ENCODE data around the gene SOWAHA. TPM values are rescaled to one million over a fixed set of nuclear protein-coding genes. Genes with fewer than 3 reads are reported as not detected.

Gene SOWAHA
- total RNA-seq, 1 experiment from 2014 or later = not detected

DNA sequence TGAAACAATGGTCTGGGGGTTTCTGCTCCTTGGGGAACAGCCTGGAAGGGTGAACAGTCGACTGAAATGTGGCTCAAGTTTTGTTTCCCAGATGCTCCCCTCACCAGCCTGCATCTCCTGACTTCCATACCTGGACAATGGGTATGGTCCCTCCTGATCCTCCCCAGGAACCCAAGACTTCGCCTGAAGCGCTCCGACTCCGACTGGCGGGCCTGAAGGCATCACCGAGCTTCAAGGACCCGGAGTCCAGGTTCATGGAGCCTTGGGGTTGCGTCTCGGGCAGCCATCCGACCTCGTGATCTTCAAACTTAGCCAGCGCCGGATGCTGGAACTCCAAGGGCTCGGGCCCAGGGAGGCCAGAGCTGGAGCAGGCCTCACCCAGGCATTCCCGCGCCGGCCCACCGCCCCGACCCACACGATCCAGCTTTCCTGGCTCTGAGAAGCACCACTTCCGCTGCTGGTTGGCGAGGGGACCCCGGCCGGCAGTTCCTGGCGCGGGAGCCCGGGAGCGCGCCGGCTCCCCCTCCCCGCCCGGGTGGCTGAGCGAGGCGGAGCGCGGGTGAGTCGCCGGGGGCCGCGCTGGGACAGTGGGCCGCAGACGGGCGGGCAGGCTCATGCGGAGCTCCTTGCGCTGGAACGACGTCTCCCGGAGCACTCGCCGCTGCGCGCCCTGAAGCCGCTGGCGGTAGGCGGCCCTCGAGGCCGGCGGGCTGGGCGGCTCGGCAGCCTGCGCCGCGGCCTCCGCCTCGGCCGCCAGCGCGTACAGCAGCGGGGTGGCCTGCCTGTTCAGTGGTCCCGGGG is 12.1 kb downstream of the SOWAHA start:
- DNase-seq (ENCODE audit: low read depth) = no peak

DNA sequence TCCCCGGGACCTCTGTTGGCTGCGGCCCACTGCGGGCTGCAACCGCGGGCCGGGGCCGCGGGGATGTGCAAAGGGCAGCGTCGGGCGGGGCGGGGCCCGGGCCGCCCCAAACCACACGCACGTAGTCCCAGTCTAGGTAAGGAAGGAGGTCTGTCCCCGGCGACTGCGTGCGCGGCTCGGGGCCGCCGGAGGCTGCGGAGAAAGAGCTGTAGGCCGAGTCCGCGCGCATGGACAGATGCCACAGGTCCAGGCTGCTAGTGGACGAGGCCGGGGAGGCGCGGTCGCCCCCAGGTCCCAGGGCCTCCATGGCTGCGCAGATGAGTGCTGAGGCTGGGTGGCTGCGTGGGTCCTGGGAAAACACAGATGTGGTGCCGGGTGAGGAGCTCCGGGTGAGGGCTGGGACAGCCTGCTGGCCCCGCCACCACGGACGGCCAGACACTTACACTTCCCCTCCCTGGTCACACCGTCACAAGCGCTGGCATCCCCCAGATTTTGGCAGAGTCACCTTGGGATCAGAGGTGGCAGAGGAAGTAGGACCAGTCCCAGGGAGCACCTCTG is 12.8 kb downstream of the SOWAHA start:
- DNase-seq (ENCODE audit: low read depth) = no peak

DNA sequence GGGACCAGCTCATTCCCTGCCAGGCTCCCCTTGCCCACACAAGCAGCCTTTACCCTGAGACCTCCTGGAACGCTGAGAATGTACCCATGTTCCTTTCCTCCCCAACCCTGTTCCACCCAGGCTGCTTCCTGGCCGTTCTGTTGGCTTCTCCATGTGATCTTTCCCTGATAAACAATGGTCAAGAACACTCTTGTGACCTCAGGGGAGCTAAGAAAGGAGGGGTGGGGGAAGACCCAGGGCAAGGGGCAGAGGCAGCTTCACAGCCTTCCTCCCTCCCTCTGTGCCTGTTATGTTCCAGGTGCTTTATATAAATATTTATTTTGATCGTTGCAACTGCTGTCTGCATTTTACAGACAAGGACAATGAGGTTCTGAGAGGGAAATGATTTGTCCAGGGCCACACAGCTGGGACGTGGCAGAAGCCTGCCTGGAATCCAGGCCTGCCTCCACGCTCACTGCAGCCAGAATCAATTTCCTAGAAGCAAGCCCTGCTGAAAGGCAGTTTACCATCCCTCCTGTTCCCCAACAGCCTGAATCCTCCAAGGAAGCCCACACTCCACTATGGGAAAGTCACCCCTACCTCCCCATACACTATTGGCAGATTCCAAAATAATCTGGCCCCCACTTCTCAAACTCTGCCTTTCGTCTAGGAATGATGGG is 13.5 kb downstream of the SOWAHA start:
- no peak for DNase-seq (ENCODE audit: low read depth)

DNA sequence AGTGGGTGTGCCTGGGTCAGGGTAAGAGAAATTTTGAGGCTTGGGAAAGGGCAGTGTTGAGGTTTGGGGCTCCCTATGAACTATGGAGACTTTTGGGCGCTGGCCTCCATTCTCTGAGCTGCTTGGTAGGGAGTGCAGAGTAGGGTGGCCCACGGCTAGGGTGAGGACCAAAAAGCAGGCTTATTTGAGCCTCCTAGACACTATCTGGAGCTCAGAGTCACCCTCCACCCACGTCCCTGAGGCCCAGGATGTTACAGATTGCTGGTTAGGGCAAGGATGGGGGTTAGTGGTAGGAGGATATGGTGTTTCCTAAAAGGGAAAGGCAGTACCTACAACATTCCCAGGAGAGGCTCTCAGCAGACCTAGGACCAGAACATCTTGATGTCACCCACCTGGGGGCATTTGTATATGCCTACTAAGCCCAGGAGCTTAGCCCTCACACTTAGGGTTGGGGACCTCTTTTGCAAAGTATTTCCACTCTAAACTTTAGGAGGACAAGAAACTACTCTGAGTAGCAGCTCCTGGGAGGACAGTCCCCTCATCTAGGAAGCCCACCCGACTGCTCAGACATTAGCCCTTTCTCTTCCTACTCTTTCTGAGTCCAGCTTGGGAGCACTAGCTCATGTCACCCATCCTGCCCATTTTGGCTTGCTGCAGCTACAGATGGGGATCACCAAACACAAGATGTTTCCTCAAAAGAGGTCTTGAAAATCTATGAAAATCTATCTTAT is 15.0 kb downstream of the SOWAHA start:
- DNase-seq (ENCODE audit: low read depth) = no peak

DNA sequence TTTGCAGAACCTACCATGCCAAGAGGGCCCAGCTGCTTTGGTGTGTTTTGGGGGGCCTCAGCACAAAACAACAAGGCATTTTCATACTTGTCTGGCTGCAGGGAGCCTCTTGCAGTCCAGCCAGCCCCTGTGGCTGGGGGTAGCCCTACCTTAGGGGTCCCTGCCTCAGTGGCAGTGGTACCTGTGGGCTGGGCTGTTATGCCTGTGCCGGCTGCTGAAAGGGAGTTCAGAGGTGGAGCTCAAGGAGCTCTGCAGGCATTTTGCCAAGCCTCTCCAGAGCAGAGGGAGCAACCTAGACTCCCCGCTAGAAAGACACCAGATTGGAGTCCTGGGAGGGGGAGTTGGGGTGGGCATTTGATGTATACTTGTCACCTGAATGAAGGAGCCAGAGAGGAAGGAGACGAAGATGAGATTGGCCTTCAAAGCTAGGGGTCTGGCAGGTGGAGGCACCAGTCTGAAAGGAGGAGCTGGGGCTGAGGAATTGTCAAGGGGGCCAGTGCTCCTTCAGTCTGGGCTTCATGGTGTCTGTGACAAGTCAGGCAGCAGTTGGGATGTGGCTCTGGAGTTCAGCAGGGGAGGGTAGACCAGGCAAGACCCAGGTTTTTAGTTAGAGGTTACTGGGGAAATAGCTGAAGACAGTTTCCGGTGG is 15.9 kb downstream of the SOWAHA start:
- no peak for DNase-seq (ENCODE audit: low read depth)

DNA sequence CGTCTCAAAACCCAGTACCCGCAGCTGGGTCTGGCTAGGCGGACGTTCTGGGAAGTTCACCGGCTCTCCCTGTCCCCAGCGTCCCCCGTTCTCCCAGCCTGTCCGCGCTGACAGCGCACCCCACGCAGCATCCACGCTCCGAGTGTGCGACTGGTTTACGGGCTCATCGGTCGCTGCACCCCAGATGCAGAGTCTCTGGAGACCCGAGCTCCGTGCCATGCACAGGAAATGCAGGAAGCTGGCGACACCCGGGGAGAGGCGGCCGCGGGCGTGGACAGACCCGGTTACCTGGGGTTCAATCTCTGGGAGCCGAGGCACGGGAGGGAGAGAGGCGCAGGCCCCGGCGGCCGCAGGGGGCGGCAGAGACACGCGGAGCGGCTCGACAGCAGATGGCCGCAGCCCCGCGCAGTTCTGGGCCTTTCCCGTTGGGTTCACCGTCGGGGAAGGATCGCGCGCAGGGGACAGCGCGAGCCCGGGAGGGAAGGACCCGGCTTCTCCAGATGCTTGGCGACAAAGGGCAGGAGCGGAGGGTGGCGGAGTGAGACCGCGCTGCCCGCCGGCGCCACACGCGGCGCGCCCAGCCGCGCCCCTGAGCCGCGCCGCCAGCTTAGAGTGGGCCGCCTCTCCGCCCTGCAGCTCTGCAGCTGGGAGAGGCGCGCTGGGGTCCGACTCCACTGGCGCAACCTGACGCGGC is 16.8 kb downstream of the SOWAHA start:
- peak; percentile 66 for DNase-seq (ENCODE audit: low read depth)

DNA sequence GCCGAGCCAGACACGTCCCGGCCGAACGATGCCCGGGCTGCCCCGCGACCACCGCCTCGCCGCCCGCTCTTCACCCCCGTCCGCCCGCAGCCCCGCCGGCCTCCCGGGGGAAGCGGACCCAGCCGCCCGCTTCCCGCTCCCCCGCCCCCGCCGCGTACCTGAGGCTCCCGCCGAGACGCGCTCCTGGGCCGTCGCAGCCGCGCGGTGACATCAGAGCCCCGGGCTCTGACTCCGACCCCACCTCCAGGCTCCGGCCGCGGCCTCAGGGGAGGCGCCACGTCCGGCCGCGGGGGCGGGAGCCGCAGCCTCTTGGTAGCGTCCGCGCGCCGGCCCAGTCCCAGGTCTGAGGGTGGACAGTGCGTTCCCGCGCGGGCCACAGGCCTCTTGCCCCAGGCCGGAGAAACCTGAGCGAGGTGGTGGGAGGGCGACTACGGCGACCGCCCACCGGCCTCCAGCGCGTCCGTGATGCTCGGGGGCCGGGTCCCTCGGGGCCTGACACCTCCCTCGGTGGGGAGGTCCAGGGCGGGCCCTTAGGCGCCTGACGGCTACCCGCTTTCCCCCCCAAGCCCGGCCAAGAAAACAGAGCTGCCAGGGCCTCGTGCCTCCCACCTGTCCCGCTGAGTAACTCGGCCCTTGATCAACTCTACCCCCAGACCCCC is 17.5 kb downstream of the SOWAHA start, which contains the start of gene SHROOM1:
SHROOM1 (minus strand) TSS at position 212 of the 659 bp plus-strand sequence. CDS start 4,507 bp downstream, outside the sequence.
- peak; percentile 55 for DNase-seq (ENCODE audit: low read depth)

DNA sequence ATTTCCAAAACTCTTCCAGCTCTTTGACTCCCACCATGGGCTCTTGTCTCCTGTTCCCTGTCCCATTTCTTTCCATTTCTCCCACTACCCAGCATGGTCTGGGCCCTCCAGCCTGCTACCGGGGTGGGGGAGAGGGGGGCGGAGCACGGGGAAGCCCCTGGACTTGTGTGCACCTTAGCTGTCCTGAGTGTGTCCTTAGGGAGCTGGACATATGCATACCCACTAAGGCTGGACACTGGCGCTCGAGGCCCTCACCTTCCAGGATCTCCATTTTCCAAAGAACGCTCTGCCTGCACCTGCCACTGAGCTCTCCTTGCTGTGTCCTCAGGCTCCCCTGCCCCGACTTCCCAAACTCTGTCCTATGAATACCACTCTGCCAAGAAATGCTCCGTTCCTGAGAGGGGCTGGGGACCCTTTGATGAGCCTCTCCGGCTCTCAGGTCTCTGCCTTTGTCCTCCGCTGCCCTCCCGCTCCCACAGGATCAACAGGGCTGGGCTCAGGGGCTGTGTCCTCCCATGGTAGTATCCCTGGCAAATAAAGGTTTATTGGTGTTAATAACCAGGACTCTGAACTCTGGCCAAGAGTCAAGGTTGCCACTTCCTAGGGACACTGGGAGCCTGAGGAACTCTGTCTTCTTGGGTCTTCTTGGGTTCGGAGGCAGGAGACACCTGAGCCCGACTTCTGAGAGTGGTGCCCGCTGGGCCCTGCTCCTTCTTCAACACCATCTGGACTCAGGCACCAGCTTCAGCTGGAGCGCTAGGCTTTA is 18.2 kb downstream of the SOWAHA start:
- no peak for DNase-seq (ENCODE audit: low read depth)

DNA sequence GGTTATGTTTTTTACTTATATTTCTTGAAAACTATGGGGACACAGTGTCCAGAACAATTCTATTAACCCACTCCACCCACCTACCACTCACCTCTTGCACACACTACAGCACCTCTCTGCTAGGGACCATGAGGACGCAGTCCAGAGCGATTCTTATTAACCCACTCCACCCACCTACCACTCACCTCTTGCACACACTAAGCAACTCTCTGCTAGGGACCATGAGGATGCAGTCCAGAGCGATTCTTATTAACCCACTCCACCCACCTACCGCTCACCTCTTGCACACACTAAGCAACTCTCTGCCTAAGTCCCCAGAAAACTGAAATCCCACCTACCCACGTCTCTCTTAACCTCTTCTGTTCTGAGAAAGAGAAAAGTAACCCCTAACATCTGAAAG is 19.5 kb downstream of the SOWAHA start:
- no peak for DNase-seq (ENCODE audit: low read depth)

DNA sequence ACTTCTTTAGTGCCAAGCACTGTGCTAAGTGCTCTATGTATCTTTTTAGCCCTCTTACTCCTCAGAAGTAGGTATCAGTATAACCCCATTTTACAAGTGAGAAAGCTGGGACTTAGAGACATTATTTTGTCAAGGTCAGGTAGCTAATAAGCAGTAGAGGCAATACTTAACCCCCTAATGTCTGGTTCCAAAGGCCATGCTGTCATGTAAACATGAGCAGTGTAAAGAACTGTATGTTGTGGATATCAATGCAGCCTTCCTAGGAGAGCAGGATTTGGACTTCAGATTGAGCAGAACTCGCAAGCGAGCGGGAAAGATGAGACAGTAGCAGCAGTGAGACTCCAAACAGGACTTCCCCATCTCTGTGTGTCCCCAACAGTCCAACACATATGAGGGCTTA is 21.0 kb downstream of the SOWAHA start:
- no peak for DNase-seq (ENCODE audit: low read depth)

DNA sequence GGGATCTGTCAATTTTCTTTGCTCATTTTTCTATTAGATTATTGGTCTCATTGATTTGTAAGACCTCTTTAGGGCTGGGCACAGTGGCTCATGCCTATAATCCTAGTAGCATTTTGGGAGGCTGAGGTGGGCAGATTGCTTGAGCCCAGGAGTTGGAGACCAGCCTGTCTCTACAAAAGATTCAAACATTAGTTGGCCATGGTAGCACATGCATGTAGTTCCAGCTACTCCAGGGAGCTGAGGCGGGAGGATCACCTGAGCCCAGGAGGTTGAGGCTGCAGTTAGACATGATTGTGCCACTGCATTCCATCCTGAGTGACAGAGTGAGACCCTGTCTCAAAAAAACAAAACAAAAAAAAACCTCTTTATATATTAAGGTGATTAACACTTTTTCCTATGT is 23.8 kb downstream of the SOWAHA start:
- no peak for DNase-seq (ENCODE audit: low read depth)

DNA sequence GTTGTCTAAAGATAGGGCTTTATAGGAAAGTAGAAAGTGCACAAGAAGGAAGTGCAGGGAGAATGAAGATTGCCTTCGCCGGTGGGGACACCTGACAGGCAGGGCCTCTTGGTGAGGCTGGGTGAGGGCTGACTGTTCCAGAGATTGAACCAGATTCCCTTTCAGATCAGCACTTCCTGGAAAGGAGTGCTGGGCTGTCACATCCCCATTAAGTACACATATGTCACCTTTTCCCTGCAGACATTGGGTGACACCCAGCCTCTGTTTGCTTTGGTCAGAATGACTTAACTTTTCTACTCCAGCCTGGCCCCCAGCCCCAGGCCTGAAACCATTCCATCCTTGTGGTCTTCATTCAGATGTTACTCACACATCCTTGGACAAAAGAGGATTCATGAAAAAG is 24.8 kb downstream of the SOWAHA start:
- DNase-seq (ENCODE audit: low read depth) = no peak

DNA sequence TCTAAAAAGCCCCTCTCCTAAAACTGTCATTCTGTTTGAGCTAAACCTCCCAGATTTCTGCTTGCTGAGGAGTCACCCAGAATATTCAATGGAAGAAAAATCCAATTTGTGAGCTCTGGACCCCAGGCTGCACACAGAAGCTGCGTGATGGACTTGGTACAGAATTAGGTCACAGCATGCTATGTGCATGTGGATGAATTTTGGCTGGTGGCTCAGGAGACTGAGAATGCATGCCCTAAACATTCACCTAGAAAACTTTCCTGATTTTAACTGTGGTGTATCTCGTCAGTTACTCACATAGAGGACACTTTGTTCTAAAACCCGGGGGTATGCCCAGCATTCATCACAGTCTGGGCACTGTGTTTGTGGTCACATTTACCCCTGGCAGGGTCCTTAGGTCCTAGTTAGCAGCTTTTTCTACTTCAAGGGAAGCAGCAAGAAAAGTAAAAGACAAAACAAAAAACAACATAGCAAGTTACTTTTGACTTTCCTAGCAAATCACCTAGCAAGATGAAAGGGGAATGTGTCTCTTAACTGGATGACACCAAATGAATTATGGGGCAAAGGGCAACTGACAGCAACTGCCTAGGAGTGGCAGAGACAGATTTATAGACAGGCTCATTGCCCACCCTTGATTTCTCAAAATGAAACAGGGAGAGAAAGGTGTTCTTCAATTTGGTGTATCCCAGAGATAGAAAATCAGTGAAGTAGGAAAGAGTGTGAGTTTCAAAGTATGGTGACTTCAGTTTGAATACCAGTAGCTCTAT is 25.6 kb downstream of the SOWAHA start:
- DNase-seq (ENCODE audit: low read depth) = no peak

DNA sequence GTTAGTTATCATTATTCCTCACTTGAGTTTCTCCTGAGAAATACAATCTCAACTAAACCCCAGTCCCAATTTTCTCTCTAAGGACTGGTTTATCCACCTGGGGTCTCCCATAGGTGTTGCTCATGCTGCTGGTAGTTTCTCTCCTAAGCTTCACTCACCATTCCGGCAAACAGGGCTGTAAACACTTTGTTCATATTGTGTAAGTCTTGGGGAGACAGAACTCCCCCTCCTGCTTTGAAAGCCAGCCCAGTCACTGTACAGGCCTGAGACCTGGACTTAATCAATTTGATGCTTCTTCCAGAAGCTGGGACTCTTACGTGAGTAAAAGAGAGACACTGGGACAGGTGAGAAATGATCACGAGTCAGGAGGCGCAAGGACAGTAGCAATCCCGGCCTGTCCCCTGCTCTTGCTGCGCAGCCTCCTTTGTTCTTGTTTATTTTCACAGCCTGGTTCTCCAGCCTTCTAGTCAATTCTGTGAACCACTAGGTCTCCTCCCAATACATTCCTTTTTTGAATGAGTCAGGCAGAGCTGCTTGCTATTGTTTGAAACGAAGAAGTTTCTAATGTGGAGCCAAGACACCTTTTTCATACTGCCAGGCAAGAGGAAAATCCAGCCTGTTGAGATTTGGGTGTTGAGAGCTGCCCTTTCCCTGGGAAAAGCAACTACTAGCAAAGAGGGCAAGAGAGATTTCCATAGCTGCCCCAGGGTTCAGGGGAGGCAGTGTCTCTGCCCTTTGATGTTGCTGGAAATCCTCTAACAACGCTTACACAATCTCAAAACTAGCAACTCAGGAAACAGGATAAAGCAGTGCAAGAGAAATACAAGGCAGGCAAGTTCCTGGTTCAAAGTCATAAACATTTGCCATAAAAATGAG is 26.6 kb downstream of the SOWAHA start:
- peak; percentile 46 for DNase-seq (ENCODE audit: low read depth)

DNA sequence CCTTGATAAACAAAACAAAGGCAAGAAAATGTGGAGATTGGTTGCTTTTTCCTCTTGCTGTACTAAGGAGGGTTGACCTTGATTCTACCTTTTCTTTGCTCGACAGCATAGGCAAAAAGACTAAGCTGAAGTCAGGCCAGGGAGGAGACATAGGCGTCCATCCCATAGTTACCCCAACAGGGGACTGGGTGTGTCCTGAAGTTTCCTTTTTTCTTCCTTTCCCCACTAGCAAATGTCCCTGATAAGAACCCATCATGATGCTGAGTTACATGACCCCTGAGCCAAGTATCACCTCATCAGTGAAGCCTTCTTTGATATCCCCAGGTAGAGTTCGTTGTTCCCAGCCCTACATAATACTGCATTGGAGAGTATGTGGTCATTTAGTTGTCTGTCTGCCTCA is 27.2 kb downstream of the SOWAHA start:
- DNase-seq (ENCODE audit: low read depth) = no peak

DNA sequence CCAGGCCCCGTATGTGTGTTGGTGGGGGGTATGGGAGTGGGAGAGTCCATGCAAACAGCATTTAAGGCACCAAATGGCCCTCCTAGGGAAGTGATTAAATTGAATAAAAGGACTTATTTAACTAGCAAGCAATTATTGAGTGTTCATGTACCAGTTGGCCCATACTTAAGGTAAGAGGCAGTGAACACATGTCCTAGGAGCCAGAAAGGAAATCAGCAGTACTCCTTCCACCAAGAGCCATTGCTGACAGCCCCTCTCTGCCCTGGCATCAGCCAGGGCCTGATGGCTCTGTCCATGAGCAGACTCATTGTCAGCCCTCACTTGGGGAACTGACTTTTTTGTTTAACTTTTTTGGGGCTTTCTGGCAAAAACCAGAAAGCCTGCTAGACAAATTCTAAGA is 27.8 kb downstream of the SOWAHA start:
- no peak for DNase-seq (ENCODE audit: low read depth)

DNA sequence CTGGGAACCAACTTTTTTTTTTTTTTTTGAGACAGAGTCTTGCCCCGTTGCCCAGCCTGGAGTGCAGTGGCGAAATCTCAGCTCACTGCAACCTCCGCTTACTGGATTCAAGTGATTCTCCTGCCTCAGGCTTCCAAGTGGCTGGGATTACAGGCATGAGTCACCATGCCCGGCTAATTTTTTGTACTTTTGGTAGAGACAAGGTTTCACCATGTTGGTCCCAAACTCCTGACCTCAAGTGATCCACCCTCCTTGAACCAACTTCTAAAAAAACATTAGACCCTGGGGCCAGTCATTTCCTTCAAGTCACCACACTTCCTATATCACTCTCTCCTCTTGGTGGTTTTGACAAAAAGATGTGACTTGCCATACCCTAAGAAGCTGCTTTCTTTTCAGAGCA is 28.2 kb downstream of the SOWAHA start:
- DNase-seq (ENCODE audit: low read depth) = peak; percentile 60

DNA sequence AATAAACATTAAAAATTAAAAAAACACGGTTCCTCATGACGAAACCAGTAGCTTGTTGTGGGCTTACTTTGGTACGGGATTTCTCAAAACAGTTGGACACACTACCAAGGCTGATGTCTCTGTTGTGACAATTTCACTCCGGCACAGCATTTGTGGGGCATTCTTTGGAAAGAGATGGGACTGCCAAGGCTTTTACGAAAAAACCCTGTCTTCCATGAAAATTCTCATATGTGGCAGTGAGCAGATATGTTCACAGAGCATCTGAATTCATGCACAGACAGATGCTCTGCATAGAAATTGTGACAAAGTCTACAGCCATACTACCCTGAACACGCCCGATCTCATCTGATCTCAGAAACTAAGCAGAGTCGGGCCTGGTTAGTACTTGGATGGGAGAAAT is 35.2 kb downstream of the SOWAHA start:
- DNase-seq (ENCODE audit: low read depth) = no peak
